SU-DHL-6 (cell line): ENCODE results near the gene AJAP1.

Source experiments
- H2AFZ ChIP-seq: fragments of 200-600 bp; sonication (generic); 2 replicates; pipeline ENCODE4 v1.6.1; 2014; ENCODE audit warnings: low read depth, mild to moderate bottlenecking, moderate library complexity, mixed read lengths, antibody characterized with exemption, low read length; ENCODE audit not compliant: severe bottlenecking
- H3F3A ChIP-seq: fragments of 200-600 bp; shearing (Covaris generic); 2 replicates; pipeline ENCODE4 v1.6.0; 2016; ENCODE audit warnings: antibody characterized with exemption, mild to moderate bottlenecking; ENCODE audit not compliant: insufficient read depth
- H3K27ac ChIP-seq: fragments of 200-600 bp; sonication (generic); 2 replicates; pipeline ENCODE4 v1.5.1; 2016; ENCODE audit warnings: low read depth, mild to moderate bottlenecking, low read length, moderate library complexity, mixed read lengths
- H3K27me3 ChIP-seq: fragments of 200-600 bp; sonication (generic), shearing (Covaris generic); 2 replicates; pipeline ENCODE4 v1.6.0; 2014; ENCODE audit warnings: mild to moderate bottlenecking, low read length
- H3K36me3 ChIP-seq: fragments of 200-600 bp; sonication (generic); 2 replicates; pipeline ENCODE4 v1.6.1; 2014; ENCODE audit warnings: mild to moderate bottlenecking, low read length, mixed read lengths
- H3K4me2 ChIP-seq: fragments of 300-600, 200-600 bp; shearing (Covaris generic), sonication (generic); 2 replicates; pipeline ENCODE4 v1.6.0; 2014; ENCODE audit warnings: low read length, low read depth, mild to moderate bottlenecking; ENCODE audit not compliant: poor library complexity, severe bottlenecking
- H3K4me3 ChIP-seq: fragments of 200-600 bp; sonication (generic); 2 replicates; pipeline ENCODE4 v1.5.1; 2014; ENCODE audit warnings: antibody characterized with exemption, low read length, mild to moderate bottlenecking, mixed read lengths; ENCODE audit not compliant: insufficient read depth, poor library complexity, severe bottlenecking
- H3K79me2 ChIP-seq: fragments of 200-600 bp; sonication (generic); 2 replicates; pipeline ENCODE4 v1.6.1; 2014; ENCODE audit warnings: mild to moderate bottlenecking, low read length, moderate library complexity; ENCODE audit not compliant: insufficient read depth
- H3K9ac ChIP-seq: fragments of 200-600 bp; sonication (generic); 2 replicates; pipeline ENCODE4 v1.7.0; 2014; ENCODE audit warnings: mild to moderate bottlenecking, low read length
- H3K9me2 ChIP-seq: fragments of 200-600 bp; sonication (generic); replicated peaks from 2 replicates; pipeline ENCODE4 v1.6.1; 2014; ENCODE audit warnings: low read length; ENCODE audit not compliant: insufficient read depth
- H3K9me3 ChIP-seq: fragments of 200-600 bp; sonication (generic); 2 replicates; pipeline ENCODE4 v1.6.1; 2014; ENCODE audit warnings: low read length, mixed read lengths; ENCODE audit not compliant: insufficient read depth
- H4K20me1 ChIP-seq: fragments of 200-600 bp; sonication (generic); 2 replicates; pipeline ENCODE4 v1.6.1; 2014; ENCODE audit warnings: low read depth, mild to moderate bottlenecking, antibody characterized with exemption, low read length, moderate library complexity, mixed read lengths
- CTCF ChIP-seq: fragments of 200-600 bp; sonication (generic); IDR thresholded peaks from one replicate; pipeline ENCODE4 v1.5.1; 2017; ENCODE audit warnings: antibody characterized with exemption, mild to moderate bottlenecking, low read length, moderate library complexity; ENCODE audit not compliant: insufficient read depth, poor library complexity, severe bottlenecking
- EZH2phosphoT487 ChIP-seq: fragments of 200-600 bp; sonication (generic), shearing (Covaris generic); conservative IDR thresholded peaks from 2 replicates; pipeline ENCODE4 v1.6.1; 2018; ENCODE audit warnings: mild to moderate bottlenecking, antibody characterized with exemption, low read length, moderate library complexity, mixed read lengths

AJAP1 gene

GRCh38 chr1:4728319-4729089 lies 74.1 kb downstream of the AJAP1 start:
- no peak overlapping the region for H3K4me3 ChIP-seq
- no peaks in the 10 kb centered on the region for H3K9me3 ChIP-seq
- no peak overlapping the region for H3K27ac ChIP-seq
- H3K9ac ChIP-seq = no peak overlapping the region
- no peaks in the 10 kb centered on the region for H3K9me2 ChIP-seq
- no peak overlapping the region for H2AFZ ChIP-seq
- no peak overlapping the region for H3K4me2 ChIP-seq
- no peaks in the 10 kb centered on the region for H3K79me2 ChIP-seq
- no peaks in the 10 kb centered on the region for H3F3A ChIP-seq
- H4K20me1 ChIP-seq = no peaks in the 10 kb centered on the region
- TF ChIP-seq EZH2phosphoT487 (no peak), CTCF (no peak)
- H3K36me3 ChIP-seq = no peaks in the 10 kb centered on the region
- H3K27me3 ChIP-seq = no peaks in the 10 kb centered on the region

- no peaks in the 10 kb centered on the region for H3K27me3 ChIP-seq
- no peaks in the 10 kb centered on the region for H4K20me1 ChIP-seq
Observed at GRCh38 chr1:4729090-4729471, 74.7 kb downstream of the AJAP1 start.

GRCh38 chr1:4730078-4730477 lies 75.7 kb downstream of the AJAP1 start:
- Histone ChIP-seq H3F3A (no peaks in the 10 kb centered on the region), H4K20me1 (no peaks in the 10 kb centered on the region), H3K4me3 (no peak overlapping the region), H3K36me3 (no peaks in the 10 kb centered on the region), H2AFZ (no peak overlapping the region), H3K27me3 (no peaks in the 10 kb centered on the region), H3K9me2 (no peaks in the 10 kb centered on the region), H3K79me2 (no peaks in the 10 kb centered on the region), H3K9me3 (no peaks in the 10 kb centered on the region), H3K4me2 (no peak overlapping the region), H3K27ac (no peak overlapping the region), H3K9ac (no peak overlapping the region)
- no peak for TF ChIP-seq EZH2phosphoT487
- no peak for TF ChIP-seq CTCF

More at GRCh38 chr1:4729090-4729471, 74.7 kb downstream of the AJAP1 start:
- H3K4me3 ChIP-seq = no peak overlapping the region
- H3K36me3 ChIP-seq = no peaks in the 10 kb centered on the region
- H3K9ac ChIP-seq = no peak overlapping the region
- no peak overlapping the region for H3K4me2 ChIP-seq
- no peaks in the 10 kb centered on the region for H3K9me2 ChIP-seq
- H2AFZ ChIP-seq = no peak overlapping the region
- H3K79me2 ChIP-seq = no peaks in the 10 kb centered on the region
- TF ChIP-seq EZH2phosphoT487 (no peak), CTCF (no peak)
- no peaks in the 10 kb centered on the region for H3K9me3 ChIP-seq
- H3K27ac ChIP-seq = no peak overlapping the region
- H3F3A ChIP-seq = no peaks in the 10 kb centered on the region
